PC-9 (cell line): ENCODE measurements around the gene SLC25A42. TPM values are rescaled to one million over a fixed set of nuclear protein-coding genes. Genes with fewer than 3 reads are reported as not detected.

ENCODE experiments used
- BruUV-seq: library from RNA; stranded (reverse); fragments of 400-500 nt; replicated peaks from 2 replicates; lab custom pipeline; 2021; lab: Mats Ljungman, UMichigan
- CTCF ChIA-PET: fragments of 300-600 bp; sonication (Branson Sonifier 250); formaldehyde crosslinking; loops from one replicate; lab custom pipeline; 2022; ENCODE audit warnings: antibody characterized with exemption; lab: Charles Lee
- POLR2A ChIA-PET: fragments of 300-600 bp; sonication (Branson Sonifier 250); formaldehyde crosslinking; loops from one replicate; lab custom pipeline; 2022; ENCODE audit warnings: antibody characterized with exemption; ENCODE audit not compliant: unreplicated experiment; lab: Charles Lee
- DNase-seq, 2 experiments: peaks; one replicate each; pipeline versions ENCODE4 v3.0.0 to v3.0.0-alpha.2; 2015 to 2022; ENCODE audit warnings: mixed read lengths in 1 of 2
- H2AFZ ChIP-seq: fragments of 200-600 bp; sonication (generic); 2 replicates; pipeline ENCODE4 v1.8.1; 2017; ENCODE audit warnings: antibody characterized with exemption
- H3F3A ChIP-seq: fragments of 200-600 bp; sonication (generic); 2 replicates; pipeline ENCODE4 v1.8.1; 2017; ENCODE audit warnings: antibody characterized with exemption, mild to moderate bottlenecking, low read depth; ENCODE audit not compliant: insufficient read depth
- H3K27ac ChIP-seq: fragments of 200-600 bp; sonication (generic); 2 replicates; pipeline ENCODE4 v1.6.1; 2016; ENCODE audit warnings: mixed run types
- H3K27me3 ChIP-seq: fragments of 200-600 bp; sonication (generic); 2 replicates; pipeline ENCODE4 v1.6.1; 2016; ENCODE audit warnings: low read depth, mixed run types; ENCODE audit not compliant: insufficient read depth
- H3K36me3 ChIP-seq: fragments of 200-600 bp; sonication (generic); 2 replicates; pipeline ENCODE4 v1.6.1; 2016; ENCODE audit warnings: low read depth, mixed run types
- H3K4me1 ChIP-seq: fragments of 200-600 bp; sonication (generic); replicated peaks from 2 replicates; pipeline ENCODE4 v1.6.1; 2016; ENCODE audit warnings: mixed run types; ENCODE audit not compliant: insufficient read depth
- H3K4me2 ChIP-seq: fragments of 200-600 bp; sonication (generic); 2 replicates; pipeline ENCODE4 v1.6.1; 2017; ENCODE audit warnings: mixed run types
- H3K4me3 ChIP-seq: fragments of 200-600 bp; sonication (generic); 2 replicates; pipeline ENCODE4 v1.6.1; 2016; ENCODE audit warnings: mixed run types
- H3K79me2 ChIP-seq: fragments of 200-600 bp; sonication (generic); 2 replicates; pipeline ENCODE4 v1.6.1; 2017; ENCODE audit warnings: low read depth, mixed run types
- H3K9me2 ChIP-seq: fragments of 200-600 bp; sonication (generic); 2 replicates; pipeline ENCODE4 v1.8.1; 2017; ENCODE audit warnings: mild to moderate bottlenecking; ENCODE audit not compliant: insufficient read depth
- H3K9me3 ChIP-seq: fragments of 200-600 bp; sonication (generic); 2 replicates; pipeline ENCODE4 v1.8.1; 2016; ENCODE audit warnings: low read depth; ENCODE audit not compliant: insufficient read depth
- H4K20me1 ChIP-seq: fragments of 200-600 bp; sonication (generic); 2 replicates; pipeline ENCODE4 v1.8.1; 2017; ENCODE audit not compliant: insufficient read depth
- CTCF ChIP-seq: fragments of 200-600 bp; sonication (generic); conservative IDR thresholded peaks from 2 replicates; pipeline ENCODE4 v1.6.1; 2017; ENCODE audit warnings: mixed run types, antibody characterized with exemption, mild to moderate bottlenecking, moderate library complexity
- EZH2 ChIP-seq: fragments of 200-600 bp; sonication (generic); IDR thresholded peaks from 2 replicates; pipeline ENCODE4 v1.8.0; 2017; ENCODE audit warnings: antibody characterized with exemption, low read depth
- intact Hi-C: fragments of 100-400 bp; cut with micrococcal nuclease; formaldehyde crosslinking; loops from one replicate; pipeline ENCODE4 v1.10.0; 2022; ENCODE audit not compliant: unreplicated experiment
- total RNA-seq: library from RNA; stranded (reverse); gene quantifications from 2 replicates; pipeline ENCODE4 v1.2.3, GENCODE V29; 2021

The SLC25A42 gene
- total RNA-seq, 1 experiment from 2014 or later, result 6.9 TPM

- H3K27ac ChIP-seq, result no peak overlapping the region
- ChIA-PET POLR2A (no interaction called here), CTCF (no interaction called here)
- H3K79me2 ChIP-seq, result no peaks in the 10 kb centered on the region
- no peak overlapping the region for H3K4me2 ChIP-seq
- TF ChIP-seq CTCF (no peak), EZH2 (no peak)
- no peaks in the 10 kb centered on the region for H4K20me1 ChIP-seq
- H3K9me2 ChIP-seq, result no peaks in the 10 kb centered on the region
- H3K4me3 ChIP-seq, result no peak overlapping the region
- no peaks in the 10 kb centered on the region for H3K9me3 ChIP-seq
- no peak for DNase-seq
- H2AFZ ChIP-seq, result no peak overlapping the region
- H3K36me3 ChIP-seq, result no peaks in the 10 kb centered on the region
- H3K27me3 ChIP-seq, result no peaks in the 10 kb centered on the region
- intact Hi-C loops, result no loop called here
- H3K4me1 ChIP-seq, result no peaks in the 10 kb centered on the region
- no TSS peak for BruUV-seq
- H3F3A ChIP-seq, result 0 out of 2 replicates have a peak, but pooled peaks cover under 1% of the 10 kb centered on the region
Measured at GRCh38 chr19:19107654-19108053, 43.9 kb downstream of the SLC25A42 start.

- H3K27me3 ChIP-seq, result no peaks in the 10 kb centered on the region
- H4K20me1 ChIP-seq, result no peaks in the 10 kb centered on the region
- no peaks in the 10 kb centered on the region for H3K4me1 ChIP-seq
- no peaks in the 10 kb centered on the region for H3K9me2 ChIP-seq
- ChIA-PET CTCF (no interaction called here), POLR2A (no interaction called here)
- no peaks in the 10 kb centered on the region for H3K79me2 ChIP-seq
- no TSS peak for BruUV-seq
- H2AFZ ChIP-seq, result no peak overlapping the region
- DNase-seq, result no peak
- intact Hi-C loops, result no loop called here
- H3K4me2 ChIP-seq, result no peak overlapping the region
- no peak overlapping the region for H3K4me3 ChIP-seq
- H3K9me3 ChIP-seq, result no peaks in the 10 kb centered on the region
- H3K27ac ChIP-seq, result no peak overlapping the region
- H3F3A ChIP-seq, result 0 out of 2 replicates have a peak, but pooled peaks cover 3% of the 10 kb centered on the region
- TF ChIP-seq EZH2, result no peak
- no peak for TF ChIP-seq CTCF
- no peaks in the 10 kb centered on the region for H3K36me3 ChIP-seq
Measured at GRCh38 chr19:19109601-19110000, 45.8 kb downstream of the SLC25A42 start.

- Histone ChIP-seq H3K79me2 (no peaks in the 10 kb centered on the region), H3K4me3 (no peak overlapping the region), H3K27me3 (no peaks in the 10 kb centered on the region), H3K9me3 (no peaks in the 10 kb centered on the region), H3K27ac (no peak overlapping the region), H3F3A (0 out of 2 replicates have a peak, but pooled peaks cover 4% of the 10 kb centered on the region), H3K36me3 (no peaks in the 10 kb centered on the region), H3K4me2 (no peak overlapping the region), H2AFZ (no peak overlapping the region), H3K9me2 (no peaks in the 10 kb centered on the region), H4K20me1 (no peaks in the 10 kb centered on the region), H3K4me1 (no peaks in the 10 kb centered on the region)
- POLR2A ChIA-PET, result no interaction called here
- TF ChIP-seq CTCF (no peak), EZH2 (no peak)
- BruUV-seq, result no TSS peak
- no peak for DNase-seq
- intact Hi-C loops, result no loop called here
- CTCF ChIA-PET, result no interaction called here
Measured at GRCh38 chr19:19110410-19111135, 46.8 kb downstream of the SLC25A42 start.
